ENCODE measurements around the gene ZCCHC7.
"Not testable (repeated sequence)": the region's sequence is repeated elsewhere in the genome, so short reads cannot be mapped to it uniquely, and the experiment has no call there.

Gene ZCCHC7

GRCh38 chr9:37373621-37374020 is 253.2 kb downstream of the ZCCHC7 start:
- no peak for DNase-seq (ENCODE audit: low read depth in 3 of 3)

GRCh38 chr9:37374892-37375291 is 254.5 kb downstream of the ZCCHC7 start:
- no peak for DNase-seq (ENCODE audit: low read depth in 3 of 3)

- no peak for DNase-seq (ENCODE audit: low read depth in 3 of 3)
Measured at GRCh38 chr9:37377688-37378612, 257.6 kb downstream of the ZCCHC7 start.

- no peak for DNase-seq (ENCODE audit: low read depth in 3 of 3)
Measured at GRCh38 chr9:37378613-37379004, 258.2 kb downstream of the ZCCHC7 start.

- no peak for DNase-seq (ENCODE audit: low read depth in 3 of 3)
Measured at GRCh38 chr9:37379835-37380234, 259.5 kb downstream of the ZCCHC7 start.

- DNase-seq (ENCODE audit: low read depth in 3 of 3): no peak
Measured at GRCh38 chr9:37380570-37380969, 260.2 kb downstream of the ZCCHC7 start.

- DNase-seq (ENCODE audit: low read depth in 3 of 3): no peak
Measured at GRCh38 chr9:37381094-37381741, 260.8 kb downstream of the ZCCHC7 start.

GRCh38 chr9:37382161-37382981 is 262.0 kb downstream of the ZCCHC7 start:
- no peak for DNase-seq (ENCODE audit: low read depth in 3 of 3)

- no peak for DNase-seq (ENCODE audit: low read depth in 3 of 3)
Measured at GRCh38 chr9:37382982-37383357, 262.6 kb downstream of the ZCCHC7 start.

GRCh38 chr9:37383393-37383792 is 263.0 kb downstream of the ZCCHC7 start:
- DNase-seq (ENCODE audit: low read depth in 3 of 3): no peak

- no peak for DNase-seq (ENCODE audit: low read depth in 3 of 3)
Measured at GRCh38 chr9:37383876-37384746, 263.7 kb downstream of the ZCCHC7 start.

- DNase-seq (ENCODE audit: low read depth in 3 of 3): no peak
Measured at GRCh38 chr9:37385286-37385685, 264.9 kb downstream of the ZCCHC7 start.

- DNase-seq (ENCODE audit: low read depth in 3 of 3): no peak
Measured at GRCh38 chr9:37386988-37387387, 266.6 kb downstream of the ZCCHC7 start.

- DNase-seq (ENCODE audit: low read depth in 3 of 3): peak in 1 of 3 experiments; percentile 29
Measured at GRCh38 chr9:37390759-37391158, 270.4 kb downstream of the ZCCHC7 start.

- no peak for DNase-seq (ENCODE audit: low read depth in 3 of 3)
Measured at GRCh38 chr9:37392272-37392671, 271.9 kb downstream of the ZCCHC7 start.

- no peak for DNase-seq (ENCODE audit: low read depth in 3 of 3)
Measured at GRCh38 chr9:37395229-37395628, 274.9 kb downstream of the ZCCHC7 start.

GRCh38 chr9:37395663-37396062 is 275.3 kb downstream of the ZCCHC7 start:
- no peak for DNase-seq (ENCODE audit: low read depth in 3 of 3)

- not testable (repeated sequence) for DNase-seq (ENCODE audit: low read depth in 3 of 3)
Measured at GRCh38 chr9:37397948-37398347, 277.6 kb downstream of the ZCCHC7 start.

GRCh38 chr9:37398464-37399025 is 278.2 kb downstream of the ZCCHC7 start:
- DNase-seq (ENCODE audit: low read depth in 3 of 3): no peak

- DNase-seq (ENCODE audit: low read depth in 3 of 3): no peak
Measured at GRCh38 chr9:37399336-37399735, 279.0 kb downstream of the ZCCHC7 start.

- no peak for DNase-seq (ENCODE audit: low read depth in 3 of 3)
Measured at GRCh38 chr9:37404590-37404989, 284.2 kb downstream of the ZCCHC7 start.

All from stimulated activated CD4-positive, alpha-beta T cell treated with anti-CD3 and anti-CD28 coated beads, TNF-alpha, amount 100 ng/mL, for 24 hours (primary cell).